Measurements from ENCODE around the gene LMOD2. TPM values are rescaled to one million over a fixed set of nuclear protein-coding genes. Genes with fewer than 3 reads are reported as not detected.

Gene LMOD2
- total RNA-seq, 2 donors from 2014 or later: not detected

DNA sequence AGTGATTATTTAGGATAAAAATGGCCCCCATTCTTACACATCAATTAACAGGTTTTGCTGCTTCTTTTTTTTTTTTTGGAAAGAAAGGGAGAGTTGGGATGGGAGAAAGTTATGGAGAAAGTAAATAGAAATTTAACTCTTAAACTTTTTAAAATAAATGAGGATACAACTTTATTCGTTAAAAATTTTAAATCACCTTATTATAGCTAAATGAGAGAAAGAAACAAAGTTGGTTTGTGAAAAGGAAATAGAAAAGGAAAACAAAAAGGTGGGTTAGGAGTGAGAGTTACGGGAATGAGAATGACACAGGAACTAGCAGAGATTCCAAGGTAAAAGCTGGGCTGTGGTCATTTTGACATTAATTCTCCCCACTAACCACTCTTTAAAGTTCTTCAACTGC is 34.9 kb downstream of the LMOD2 start:
- no peak for DNase-seq (ENCODE audit: low spot score)
- no peak overlapping the region for H3K4me3 Mint-ChIP-seq
- no peaks in the 10 kb centered on the region for H3K36me3 Mint-ChIP-seq

DNA sequence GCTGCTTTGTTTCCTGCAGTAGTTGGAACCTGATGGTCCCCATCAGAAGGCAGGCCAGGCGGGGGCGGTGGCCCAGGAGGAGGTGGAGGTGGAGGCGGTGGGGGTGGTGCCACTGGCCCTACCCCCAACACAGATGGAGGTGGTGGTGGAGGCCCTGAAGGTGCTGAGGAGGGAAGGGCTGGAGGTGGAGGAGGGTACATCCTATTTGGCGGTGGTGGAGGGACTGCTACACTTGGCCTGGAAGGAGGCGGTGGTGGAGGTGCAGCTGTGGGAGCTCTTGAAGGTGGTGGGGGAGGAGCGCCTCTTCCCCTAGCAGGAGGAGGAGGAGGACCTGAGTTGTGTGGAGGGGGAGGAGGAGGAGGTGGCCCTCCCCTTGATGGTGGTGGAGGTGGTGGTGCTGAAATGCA is 36.8 kb downstream of the LMOD2 start:
- Mint-ChIP-seq H3K27me3 (no peaks in the 10 kb centered on the region), H3K9me3 (no peaks in the 10 kb centered on the region), H3K4me1 (ENCODE audit: low read depth in 2 of 2) (no peaks in the 10 kb centered on the region), H3K36me3 (no peaks in the 10 kb centered on the region), H3K4me3 (no peak overlapping the region), H3K27ac (no peak overlapping the region)
- DNase-seq (ENCODE audit: low spot score) (no peak), ATAC-seq (no peak)

More for the DNA sequence above, 34.9 kb downstream of the LMOD2 start:
- Mint-ChIP-seq H3K4me1 (ENCODE audit: low read depth in 2 of 2) (no peaks in the 10 kb centered on the region), H3K27me3 (no peaks in the 10 kb centered on the region), H3K9me3 (no peaks in the 10 kb centered on the region), H3K27ac (no peak overlapping the region)
- no peak for ATAC-seq

DNA sequence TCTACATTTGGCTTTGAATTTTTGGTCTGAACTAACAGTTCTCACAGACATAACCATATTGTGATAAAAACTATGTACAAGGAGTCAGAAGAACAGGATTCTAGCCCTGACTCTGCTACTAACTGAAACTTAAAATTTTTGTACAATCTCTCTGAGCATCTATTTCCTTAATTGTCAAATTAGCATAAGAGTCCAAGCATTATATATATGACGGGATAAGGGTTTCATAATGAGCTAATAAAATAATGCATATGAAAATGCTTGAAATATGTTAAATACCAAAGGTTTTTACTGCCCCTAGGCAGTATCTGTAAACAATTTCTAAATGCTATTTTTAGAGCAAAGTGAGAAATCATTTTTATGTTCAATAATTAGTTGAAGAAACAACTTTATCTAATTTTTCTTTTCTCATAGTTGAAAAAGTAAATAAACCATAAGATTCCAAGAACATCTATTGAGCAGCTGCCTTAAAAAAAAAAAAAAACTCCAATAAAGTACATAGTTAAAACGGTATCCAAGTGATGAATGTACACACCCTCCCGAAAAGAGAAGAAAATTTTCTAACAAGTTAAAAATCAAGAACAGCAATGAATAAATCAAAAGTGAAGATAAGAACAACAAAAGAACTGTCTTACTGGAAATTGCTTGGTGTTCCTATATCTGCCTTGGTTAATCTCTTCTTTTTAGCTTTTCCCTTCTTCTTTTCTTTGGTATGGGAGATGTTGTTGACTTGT is 40.4 kb downstream of the LMOD2 start:
- H3K27ac Mint-ChIP-seq: no peak overlapping the region
- no peaks in the 10 kb centered on the region for H3K36me3 Mint-ChIP-seq
- H3K9me3 Mint-ChIP-seq: no peaks in the 10 kb centered on the region
- no peaks in the 10 kb centered on the region for H3K27me3 Mint-ChIP-seq
- ATAC-seq: no peak
- H3K4me1 Mint-ChIP-seq (ENCODE audit: low read depth in 2 of 2): no peaks in the 10 kb centered on the region
- no peak overlapping the region for H3K4me3 Mint-ChIP-seq
- no peak for DNase-seq (ENCODE audit: low spot score)

DNA sequence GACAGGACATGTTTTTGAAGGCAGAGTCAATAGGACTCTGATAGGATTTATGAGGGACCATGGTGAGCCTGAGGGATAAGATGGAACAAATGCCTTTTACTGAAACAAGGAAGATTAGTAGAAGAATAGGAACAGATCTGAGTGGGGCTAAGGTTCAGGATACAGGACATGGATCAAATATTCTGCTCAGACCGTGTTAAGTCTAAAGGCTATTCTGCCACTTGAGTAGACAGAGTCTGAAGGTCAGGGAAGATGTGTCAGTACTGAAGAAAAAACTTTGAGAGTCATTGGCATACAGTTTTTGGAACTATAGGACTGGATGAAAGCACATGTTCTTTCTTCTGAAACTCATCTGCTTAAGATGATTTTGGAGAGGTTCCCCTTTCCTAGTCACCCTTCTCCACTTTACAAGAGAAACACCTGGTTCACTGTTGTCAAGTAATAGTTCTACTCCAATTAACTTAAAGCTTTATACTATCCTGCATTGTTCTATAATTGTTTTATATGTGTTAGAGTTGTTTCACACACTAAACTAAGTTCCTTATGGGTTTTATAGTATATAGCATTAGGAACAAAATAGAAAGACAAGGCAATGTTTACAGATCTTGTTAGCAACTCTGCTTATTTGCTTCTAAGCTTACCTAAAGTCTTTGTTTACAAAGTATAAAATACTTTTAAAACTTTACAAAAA is 49.7 kb downstream of the LMOD2 start:
- DNase-seq (ENCODE audit: low spot score) (no peak), ATAC-seq (no peak)
- Mint-ChIP-seq H3K4me1 (ENCODE audit: low read depth in 2 of 2) (peaks cover 0 to 7% of the 10 kb centered on the region in 2 donors), H3K27me3 (no peaks in the 10 kb centered on the region), H3K36me3 (peaks cover 5% of the 10 kb centered on the region), H3K27ac (no peak overlapping the region), H3K9me3 (no peaks in the 10 kb centered on the region), H3K4me3 (no peak overlapping the region)

DNA sequence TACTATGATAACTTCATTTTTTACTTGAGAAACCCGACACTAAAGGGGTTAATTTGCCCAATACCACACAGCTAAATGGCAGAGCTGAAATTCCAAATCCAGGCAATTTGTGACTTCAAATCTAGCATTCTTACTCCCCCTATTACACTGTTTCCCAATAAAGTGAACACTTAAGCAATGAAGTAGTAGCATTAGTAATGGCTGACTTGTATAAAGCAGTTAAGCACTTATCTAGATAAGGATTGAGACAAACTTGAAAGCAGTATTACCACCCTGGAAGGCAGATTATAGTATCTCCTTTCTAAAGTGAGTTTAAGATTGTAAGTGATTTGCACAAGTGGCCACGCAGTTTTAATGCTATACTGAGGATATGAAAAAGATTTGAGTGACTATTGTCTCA is 53.9 kb downstream of the LMOD2 start:
- H3K4me1 Mint-ChIP-seq (ENCODE audit: low read depth in 2 of 2): peaks cover 25 to 37% of the 10 kb centered on the region in 2 donors

DNA sequence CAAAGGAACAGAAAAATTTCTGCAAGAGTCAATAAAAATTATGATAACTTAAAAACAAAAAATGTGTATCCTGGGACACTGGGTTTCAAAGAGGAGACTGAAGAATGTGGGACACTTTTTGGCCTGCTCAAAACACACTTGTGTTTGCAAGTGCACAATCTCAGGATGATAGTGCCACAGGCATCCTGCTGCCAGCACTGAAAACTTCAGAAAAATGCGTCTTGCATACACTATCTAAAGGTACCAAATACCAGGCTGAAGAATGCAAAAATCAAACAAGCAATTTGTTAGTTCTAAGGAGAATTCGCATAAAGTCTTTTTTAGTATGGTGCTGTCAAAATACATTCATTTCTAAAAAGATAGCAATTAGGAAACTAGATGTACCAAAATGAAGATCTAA is 55.0 kb downstream of the LMOD2 start:
- Mint-ChIP-seq H3K4me3 (peak overlapping the region; percentile 48), H3K9me3 (no peaks in the 10 kb centered on the region), H3K36me3 (no peaks in the 10 kb centered on the region), H3K4me1 (ENCODE audit: low read depth in 2 of 2) (peaks cover 29 to 49% of the 10 kb centered on the region in 2 donors), H3K27ac (peak overlapping the region; percentile 18 to 67), H3K27me3 (no peaks in the 10 kb centered on the region)
- no peak for DNase-seq (ENCODE audit: low spot score)
- no peak for ATAC-seq

More for the DNA sequence above, 53.9 kb downstream of the LMOD2 start:
- no peaks in the 10 kb centered on the region for H3K27me3 Mint-ChIP-seq
- H3K9me3 Mint-ChIP-seq: no peaks in the 10 kb centered on the region
- peaks cover 5% of the 10 kb centered on the region for H3K36me3 Mint-ChIP-seq
- no peak overlapping the region for H3K4me3 Mint-ChIP-seq
- H3K27ac Mint-ChIP-seq: no peak overlapping the region
- DNase-seq (ENCODE audit: low spot score) (no peak), ATAC-seq (no peak)

DNA sequence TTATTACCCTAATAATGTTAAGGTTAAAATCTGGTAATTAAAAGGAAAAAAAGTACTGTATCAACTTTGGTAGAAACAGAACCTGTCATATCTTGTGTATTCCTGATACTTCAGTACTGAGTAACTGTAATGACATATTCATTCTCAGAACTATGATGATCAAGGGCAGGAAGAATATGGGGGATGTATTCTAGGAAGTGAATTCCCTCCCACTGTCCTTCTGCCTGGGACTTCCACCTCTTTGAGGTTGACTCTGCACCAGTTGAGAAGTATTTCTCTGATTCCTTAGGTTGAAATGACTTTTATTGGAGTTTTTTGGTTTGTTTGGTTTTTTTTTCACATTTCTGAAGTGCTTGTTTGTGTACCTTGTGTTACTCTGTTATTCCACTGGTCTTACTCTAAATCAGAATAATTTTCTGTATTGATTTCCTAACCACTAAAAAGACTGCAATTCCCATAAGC is 56.2 kb downstream of the LMOD2 start:
- no peaks in the 10 kb centered on the region for H3K36me3 Mint-ChIP-seq
- H3K4me1 Mint-ChIP-seq (ENCODE audit: low read depth in 2 of 2): peaks cover 33 to 50% of the 10 kb centered on the region in 2 donors
- no peaks in the 10 kb centered on the region for H3K27me3 Mint-ChIP-seq

DNA sequence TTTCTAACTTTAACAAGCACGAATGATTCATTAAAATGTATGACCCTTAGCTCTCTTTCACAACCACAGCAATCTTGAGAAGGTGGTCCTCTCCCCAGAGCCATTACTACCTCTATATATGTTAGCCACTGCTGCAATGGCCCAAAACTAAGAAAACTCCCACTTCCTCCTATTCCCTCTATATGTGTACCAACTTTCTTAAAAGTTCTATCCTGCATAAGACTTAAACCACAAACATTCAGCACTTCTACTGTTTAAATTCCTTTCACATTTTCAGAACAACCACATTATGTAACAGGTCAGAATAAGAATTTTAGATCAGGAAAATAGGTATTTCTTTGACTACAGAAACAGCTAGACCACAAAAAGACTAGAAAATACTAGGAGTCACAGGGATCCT is 57.0 kb downstream of the LMOD2 start:
- Mint-ChIP-seq H3K27ac (peak overlapping the region; percentile 18 to 67), H3K4me3 (peak overlapping the region; percentile 26), H3K36me3 (no peaks in the 10 kb centered on the region), H3K4me1 (ENCODE audit: low read depth in 2 of 2) (peaks cover 36 to 50% of the 10 kb centered on the region in 2 donors), H3K27me3 (no peaks in the 10 kb centered on the region), H3K9me3 (no peaks in the 10 kb centered on the region)
- ATAC-seq (no peak), DNase-seq (ENCODE audit: low spot score) (no peak)

More for the DNA sequence above, 56.2 kb downstream of the LMOD2 start:
- no peak for DNase-seq (ENCODE audit: low spot score)
- Mint-ChIP-seq H3K4me3 (peak overlapping the region; percentile 48), H3K27ac (peak overlapping the region; percentile 18 to 67), H3K9me3 (no peaks in the 10 kb centered on the region)
- ATAC-seq: peak in 1 of 2 donors; percentile 76

Other genes with a start within 250 kb of the LMOD2 start
- under 1 TPM in 1 of 2 donors, not detected in 1; 0.10 TPM for gene IQUB, start 121.3 kb upstream of the LMOD2 start, total RNA-seq
- gene NDUFA5, start 98.0 kb upstream of the LMOD2 start, total RNA-seq: 10 to 100 TPM; 35.9 to 52.3 TPM
- not detected for gene ASB15, start 54.0 kb upstream of the LMOD2 start, total RNA-seq
- 10 to 100 TPM in 1 of 2 donors, 1 to 10 TPM in 1; 6.3 to 10.6 TPM for gene WASL, start 93.1 kb downstream of the LMOD2 start, total RNA-seq
- not detected for gene HYAL4, start 189.3 kb downstream of the LMOD2 start, total RNA-seq